ENCODE data around the gene SBK2. TPM values are rescaled to one million over a fixed set of nuclear protein-coding genes. Genes with fewer than 3 reads are reported as not detected.
"Not testable (repeated sequence)": the region's sequence is repeated elsewhere in the genome, so short reads cannot be mapped to it uniquely, and the experiment has no call there.

Gene SBK2
- total RNA-seq, 1 donor from 2014 or later = not detected

DNA sequence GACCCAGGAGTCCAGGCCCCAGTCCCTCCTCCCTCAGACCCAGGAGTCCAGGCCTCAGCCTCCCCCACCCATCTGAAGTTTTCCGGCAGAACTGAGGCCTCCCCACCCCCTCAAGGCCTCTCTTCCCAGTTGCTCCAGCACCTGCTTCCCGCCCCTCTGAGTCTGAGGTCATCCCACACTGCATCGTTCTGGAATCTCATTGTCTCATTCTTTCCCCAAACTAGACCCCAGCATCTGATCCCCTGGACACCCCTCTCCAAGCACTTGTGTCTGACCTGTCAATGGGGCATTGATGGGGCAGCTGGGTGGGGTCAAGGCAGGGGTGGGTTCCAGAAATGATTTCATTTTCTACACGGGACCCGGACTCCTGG, 793 bp upstream of the SBK2 start:
- DNase-seq (ENCODE audit: extremely low spot score, unreplicated experiment) = no peak
- Mint-ChIP-seq H3K4me3 (ENCODE audit: unreplicated experiment) (no peak overlapping the region), H3K27ac (ENCODE audit: unreplicated experiment) (no peak overlapping the region), H3K9me3 (ENCODE audit: unreplicated experiment) (peaks cover 5% of the 10 kb centered on the region), H3K27me3 (ENCODE audit: unreplicated experiment) (no peaks in the 10 kb centered on the region), H3K4me1 (ENCODE audit: unreplicated experiment) (peaks cover 5% of the 10 kb centered on the region), H3K36me3 (ENCODE audit: unreplicated experiment) (no peaks in the 10 kb centered on the region)
- no peak for TF ChIP-seq CTCF (IDR thresholded peaks at IDR 0.05)

DNA sequence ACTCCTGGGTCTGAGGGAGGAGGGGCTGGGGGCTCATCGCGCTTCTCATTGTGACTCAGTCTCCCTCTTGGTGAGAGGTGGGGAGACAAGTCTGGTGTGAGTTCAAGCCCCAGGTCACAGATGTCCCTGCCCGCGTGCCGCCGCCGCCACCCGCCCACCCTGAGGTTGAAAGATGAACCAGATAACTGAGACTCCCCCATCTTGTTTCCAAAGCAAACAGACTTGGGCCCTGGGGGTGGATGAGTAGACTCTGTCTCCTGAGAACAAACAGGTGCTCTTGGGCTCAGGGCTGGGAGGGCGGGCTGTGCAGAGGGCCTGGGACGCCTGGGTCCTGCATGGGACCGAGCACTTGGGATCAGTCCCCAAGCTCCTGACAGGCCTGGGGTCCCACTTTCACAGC, 567 bp downstream of the SBK2 start:
- H3K27me3 Mint-ChIP-seq (ENCODE audit: unreplicated experiment) = no peaks in the 10 kb centered on the region
- H3K36me3 Mint-ChIP-seq (ENCODE audit: unreplicated experiment) = no peaks in the 10 kb centered on the region
- H3K27ac Mint-ChIP-seq (ENCODE audit: unreplicated experiment) = no peak overlapping the region
- no peak overlapping the region for H3K4me3 Mint-ChIP-seq (ENCODE audit: unreplicated experiment)
- H3K9me3 Mint-ChIP-seq (ENCODE audit: unreplicated experiment) = no peaks in the 10 kb centered on the region
- TF ChIP-seq CTCF (IDR thresholded peaks at IDR 0.05) = no peak
- DNase-seq (ENCODE audit: extremely low spot score, unreplicated experiment) = no peak
- peaks cover 5% of the 10 kb centered on the region for H3K4me1 Mint-ChIP-seq (ENCODE audit: unreplicated experiment)

DNA sequence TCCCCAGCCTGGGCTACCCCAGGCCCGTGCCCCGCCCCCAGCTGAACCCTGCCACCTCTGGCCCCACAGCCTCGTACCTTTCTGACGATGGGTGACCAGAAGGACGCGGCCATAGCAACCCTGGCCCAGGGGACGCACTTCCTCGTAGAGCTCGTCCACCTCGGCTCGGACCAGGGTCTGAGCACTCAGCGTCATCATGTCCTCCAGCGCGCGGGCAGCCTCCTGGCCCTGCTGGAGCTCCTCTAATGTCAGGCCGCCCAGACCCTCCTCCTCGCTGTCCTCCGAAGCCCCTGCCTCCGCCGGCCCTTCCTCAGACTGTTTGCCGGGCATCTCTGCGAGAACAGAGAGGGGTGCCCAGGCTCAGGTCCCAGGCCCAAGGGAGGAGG, 975 bp downstream of the SBK2 start:
- Mint-ChIP-seq H3K36me3 (ENCODE audit: unreplicated experiment) (no peaks in the 10 kb centered on the region), H3K4me1 (ENCODE audit: unreplicated experiment) (peaks cover 5% of the 10 kb centered on the region), H3K9me3 (ENCODE audit: unreplicated experiment) (no peaks in the 10 kb centered on the region), H3K27ac (ENCODE audit: unreplicated experiment) (no peak overlapping the region), H3K4me3 (ENCODE audit: unreplicated experiment) (no peak overlapping the region), H3K27me3 (ENCODE audit: unreplicated experiment) (no peaks in the 10 kb centered on the region)
- no peak for DNase-seq (ENCODE audit: extremely low spot score, unreplicated experiment)
- no peak for TF ChIP-seq CTCF (IDR thresholded peaks at IDR 0.05)

- H3K27ac Mint-ChIP-seq (ENCODE audit: unreplicated experiment) = peak overlapping the region; percentile 50
- DNase-seq (ENCODE audit: extremely low spot score, unreplicated experiment) = no peak
These were observed 1.6 kb downstream of the SBK2 start for GRCh38 chr19:55535173-55535964.

GRCh38 chr19:55534280-55534679, 2.7 kb downstream of the SBK2 start:
- H3K4me3 Mint-ChIP-seq (ENCODE audit: unreplicated experiment); H3K9me3 Mint-ChIP-seq (ENCODE audit: unreplicated experiment); H3K36me3 Mint-ChIP-seq (ENCODE audit: unreplicated experiment); H3K27ac Mint-ChIP-seq (ENCODE audit: unreplicated experiment); H3K4me1 Mint-ChIP-seq (ENCODE audit: unreplicated experiment); H3K27me3 Mint-ChIP-seq (ENCODE audit: unreplicated experiment); DNase-seq (ENCODE audit: extremely low spot score, unreplicated experiment): not testable (repeated sequence)

More at GRCh38 chr19:55535173-55535964, 1.6 kb downstream of the SBK2 start:
- TF ChIP-seq CTCF (IDR thresholded peaks at IDR 0.05) = no peak
- Mint-ChIP-seq H3K36me3 (ENCODE audit: unreplicated experiment) (no peaks in the 10 kb centered on the region), H3K9me3 (ENCODE audit: unreplicated experiment) (no peaks in the 10 kb centered on the region), H3K4me3 (ENCODE audit: unreplicated experiment) (no peak overlapping the region), H3K27me3 (ENCODE audit: unreplicated experiment) (no peaks in the 10 kb centered on the region), H3K4me1 (ENCODE audit: unreplicated experiment) (peaks cover 5% of the 10 kb centered on the region)
